GM04504 (cell line): ENCODE measurements around the gene RCBTB2.

Experiments used
- DNase-seq: peaks from one replicate; pipeline ENCODE4 v3.0.0-alpha.2; 2012; ENCODE audit warnings: low read depth

RCBTB2 gene

DNA sequence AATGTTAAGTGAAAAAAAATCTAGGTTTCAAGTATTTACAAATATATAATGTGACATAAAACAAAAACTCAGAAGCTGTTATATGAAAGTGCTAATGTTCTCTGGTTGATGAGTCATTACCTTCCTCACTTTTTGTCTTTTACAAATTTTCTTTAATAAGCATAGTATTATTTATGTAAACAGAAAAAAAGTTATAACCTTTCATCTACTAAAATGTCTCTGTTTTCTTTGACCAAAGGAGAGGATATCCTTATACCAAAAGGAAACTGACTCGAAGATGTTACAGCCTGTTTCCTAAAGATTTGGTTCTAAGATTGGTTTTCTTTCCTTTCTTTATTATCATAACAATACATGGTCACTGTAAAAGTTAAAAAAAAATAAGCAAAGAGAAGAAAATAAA, 38.0 kb downstream of the RCBTB2 start:
- DNase-seq, result no peak

DNA sequence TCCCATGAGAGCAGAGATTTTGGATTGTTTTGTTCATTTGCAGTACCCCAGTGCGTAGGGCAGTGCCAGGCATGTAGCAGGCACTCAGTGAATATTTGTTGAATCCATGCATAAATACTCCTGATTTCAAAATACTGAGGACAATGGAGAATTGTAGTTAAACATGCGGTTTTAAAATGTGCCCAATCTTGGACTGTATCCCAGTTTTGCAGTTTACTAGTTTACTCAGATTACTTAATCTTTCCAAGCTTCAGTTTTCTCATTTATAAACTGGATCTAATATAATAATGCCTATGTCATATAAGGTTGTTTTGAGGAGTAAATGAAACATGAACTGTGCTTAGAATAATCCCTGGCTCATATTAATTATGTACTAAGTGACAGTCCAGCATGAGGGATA, 39.0 kb downstream of the RCBTB2 start:
- no peak for DNase-seq

DNA sequence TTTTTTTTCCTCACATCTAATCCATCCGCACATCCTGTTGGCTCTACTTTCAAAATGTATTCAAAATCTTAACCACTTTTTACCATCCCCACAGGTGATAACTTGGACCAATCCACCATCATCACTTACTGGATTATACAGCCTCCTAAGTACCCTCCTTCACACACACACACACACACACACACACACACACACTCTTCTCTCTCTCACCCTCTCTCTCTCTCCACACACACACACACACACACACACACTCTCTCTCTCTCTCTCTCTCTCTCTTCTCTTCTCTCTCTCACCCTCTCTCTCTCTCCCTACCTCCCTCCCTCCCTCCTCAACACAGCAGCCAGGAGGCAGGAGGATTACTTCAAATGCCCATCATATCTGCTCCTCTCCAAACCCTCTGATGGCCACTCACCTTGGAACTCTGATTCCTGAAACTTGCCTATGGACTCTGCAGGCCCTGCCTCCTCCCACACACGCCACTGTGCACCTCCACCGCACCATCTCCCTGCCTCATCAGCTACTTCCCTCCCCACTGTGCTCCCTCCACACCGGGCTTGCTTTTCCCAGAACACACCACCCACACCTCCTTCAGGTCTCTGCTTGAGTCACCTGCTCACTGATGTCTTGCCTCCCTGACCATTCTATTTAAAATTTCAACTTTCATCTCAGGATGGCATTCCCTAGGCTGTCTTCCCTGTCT, 39.7 kb downstream of the RCBTB2 start:
- DNase-seq, result no peak

DNA sequence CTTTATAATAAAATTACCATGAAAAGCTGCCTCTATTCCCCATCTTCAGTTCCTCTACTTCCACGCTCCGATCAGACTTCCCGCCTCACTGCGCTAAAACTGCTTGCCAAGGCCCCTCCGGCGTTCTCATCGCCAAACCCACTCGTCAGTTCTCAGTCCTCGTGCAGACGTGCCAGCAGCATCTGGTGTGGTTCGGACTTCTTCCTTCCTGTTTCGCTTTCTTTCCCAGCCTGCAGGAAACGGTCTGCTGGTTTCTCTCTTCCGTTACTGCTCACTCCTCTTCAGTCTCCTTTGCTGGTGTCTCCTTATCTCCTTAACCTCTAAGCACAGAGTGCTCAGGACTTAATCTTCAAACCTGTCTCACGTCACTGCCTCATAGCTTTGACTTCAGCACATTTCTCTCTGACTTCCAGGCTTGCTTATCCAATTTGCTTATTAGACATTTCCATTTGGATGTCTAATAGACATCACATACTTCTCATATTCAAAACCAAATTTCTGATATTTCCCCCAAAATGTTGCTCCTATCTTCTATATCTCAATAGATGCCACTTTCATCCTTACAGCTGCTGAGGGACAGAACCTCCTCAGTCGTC, 40.3 kb downstream of the RCBTB2 start:
- DNase-seq, result peak; percentile 52

DNA sequence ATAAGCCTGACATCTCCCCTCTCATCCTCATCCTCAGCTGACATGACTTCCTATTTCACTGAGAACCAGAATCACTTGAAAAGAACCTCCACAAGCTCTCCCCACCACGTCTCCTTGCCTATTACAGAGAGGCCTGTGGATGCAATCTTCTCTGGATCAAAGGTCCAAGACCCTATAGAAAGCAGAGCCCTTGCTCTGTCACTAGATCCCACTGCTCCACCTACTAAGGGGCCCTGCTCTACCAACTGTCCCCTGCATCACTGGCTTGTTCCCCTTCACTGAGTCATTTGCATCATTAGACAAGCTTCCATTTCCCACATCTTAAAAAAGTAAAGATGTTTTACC, 40.8 kb downstream of the RCBTB2 start:
- no peak for DNase-seq

DNA sequence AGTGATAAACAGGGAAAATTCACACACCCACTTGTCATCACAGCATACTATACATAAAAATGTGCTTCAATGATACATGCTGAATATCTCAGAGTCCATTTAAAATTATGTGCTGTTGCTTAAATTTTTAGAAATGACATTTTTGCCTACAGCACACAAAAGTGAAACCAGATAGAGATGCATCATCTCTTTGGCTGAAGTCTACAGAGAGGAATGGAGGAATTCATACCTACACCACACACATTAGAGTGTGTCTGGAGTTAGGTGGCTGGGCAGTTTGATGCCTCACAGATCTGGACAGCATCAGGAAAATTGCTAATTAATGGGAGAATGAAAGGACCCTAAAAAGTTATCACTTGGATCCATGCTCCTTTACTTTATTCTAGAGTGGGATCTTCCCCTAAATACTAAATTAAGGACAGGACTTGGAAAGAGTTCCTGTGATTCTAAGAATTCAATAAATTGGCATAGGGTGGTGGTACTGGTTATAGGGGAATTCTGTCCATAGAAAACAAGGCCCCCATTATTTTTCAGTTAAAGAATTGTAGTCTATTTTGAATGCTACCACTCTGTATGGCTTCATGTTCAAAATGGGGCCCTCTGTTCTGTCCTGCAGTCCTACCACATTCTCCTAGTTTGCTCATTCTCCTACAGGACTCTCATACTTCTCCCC, 41.3 kb downstream of the RCBTB2 start:
- no peak for DNase-seq

DNA sequence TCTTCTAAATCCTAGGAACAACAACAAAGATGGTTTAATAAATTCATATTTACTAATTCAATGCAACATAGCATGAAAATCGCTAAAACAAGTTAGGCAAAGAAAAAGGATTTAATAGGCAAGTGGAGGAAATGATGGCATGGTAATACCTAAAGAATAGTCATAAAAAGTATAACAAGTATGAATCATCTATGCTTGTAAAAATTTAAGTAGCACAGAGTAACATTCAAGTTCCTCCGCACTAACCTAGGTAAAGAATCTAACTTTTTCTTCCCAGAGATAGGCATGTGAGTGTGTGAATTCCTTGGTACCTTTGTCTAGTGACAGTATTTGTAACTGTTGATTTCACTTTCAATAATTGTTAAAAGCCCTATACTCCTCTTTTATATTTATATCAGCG, 42.6 kb downstream of the RCBTB2 start:
- DNase-seq, result no peak

DNA sequence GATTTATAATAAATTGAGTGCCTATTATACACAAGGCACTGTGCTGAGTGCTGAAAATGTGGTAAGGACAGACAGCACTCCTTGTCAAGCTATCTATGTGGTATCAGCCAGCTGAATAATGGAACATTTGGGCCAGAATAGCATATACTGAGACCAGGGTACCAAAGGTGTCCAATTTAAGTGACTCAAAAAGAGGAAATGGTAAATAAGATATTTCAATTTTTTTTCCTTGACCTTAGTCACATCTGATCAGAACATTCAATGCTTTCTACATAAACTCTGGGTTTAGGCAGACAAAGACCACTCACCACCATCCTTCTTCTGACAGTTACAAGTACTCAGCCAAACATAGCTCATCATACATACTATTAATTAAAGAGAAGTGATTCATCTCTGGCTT, 43.2 kb downstream of the RCBTB2 start:
- DNase-seq, result no peak

DNA sequence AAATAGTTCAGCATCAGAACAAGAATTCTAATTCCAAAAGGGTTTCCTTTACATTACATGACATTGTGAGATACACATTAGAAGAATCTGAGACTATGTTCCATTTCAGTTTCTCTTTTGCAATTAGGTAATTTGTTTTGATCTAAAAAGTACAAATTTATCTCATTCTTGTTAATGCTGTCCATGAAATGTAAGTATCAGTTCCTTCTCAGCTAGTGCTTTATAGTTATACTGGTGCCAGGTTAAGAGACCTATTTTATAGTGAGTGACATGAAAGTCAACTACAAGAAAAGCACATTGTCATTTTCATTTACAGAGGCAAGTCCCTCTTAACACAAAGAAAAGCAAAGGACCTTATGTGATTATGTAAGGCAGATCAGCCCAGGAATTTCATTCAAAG, 43.9 kb downstream of the RCBTB2 start:
- no peak for DNase-seq

DNA sequence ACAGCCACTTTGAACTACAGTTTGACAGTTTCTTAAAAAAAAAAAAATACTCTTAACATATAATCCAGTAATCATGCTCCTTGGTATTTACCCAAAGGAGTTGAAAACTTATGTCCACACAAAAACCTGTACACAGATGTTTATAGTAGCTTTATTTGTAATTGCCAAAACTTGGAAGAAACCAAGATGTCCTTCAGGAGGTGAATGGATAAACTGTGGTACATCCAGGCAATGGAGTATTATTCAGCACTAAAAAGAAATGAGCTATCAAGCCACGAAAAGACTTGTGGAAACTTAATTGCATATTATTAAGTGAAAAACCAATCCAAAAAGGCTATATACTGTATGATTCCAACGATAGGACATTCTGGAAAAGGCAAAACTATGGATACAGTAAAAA, 44.9 kb downstream of the RCBTB2 start:
- no peak for DNase-seq

DNA sequence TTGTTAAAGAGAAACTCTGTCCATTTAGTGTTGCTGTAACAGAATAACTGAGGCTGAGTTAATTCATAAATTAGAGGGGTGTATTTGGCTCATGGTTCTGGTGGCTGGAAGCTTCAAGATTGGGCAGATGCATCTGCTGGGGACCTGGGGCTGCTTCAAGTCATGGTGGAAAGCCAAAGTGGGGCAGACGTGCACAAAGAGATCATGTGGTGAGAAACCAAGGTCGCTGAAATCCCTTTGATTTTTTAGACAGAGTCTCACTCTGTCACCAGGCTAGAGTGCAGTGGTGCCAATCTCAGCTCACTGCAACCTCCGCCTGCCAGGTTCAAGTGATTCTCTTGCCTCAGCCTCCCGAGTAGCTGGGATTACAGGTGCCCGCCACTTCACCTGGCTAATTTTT, 46.0 kb downstream of the RCBTB2 start:
- DNase-seq, result no peak

DNA sequence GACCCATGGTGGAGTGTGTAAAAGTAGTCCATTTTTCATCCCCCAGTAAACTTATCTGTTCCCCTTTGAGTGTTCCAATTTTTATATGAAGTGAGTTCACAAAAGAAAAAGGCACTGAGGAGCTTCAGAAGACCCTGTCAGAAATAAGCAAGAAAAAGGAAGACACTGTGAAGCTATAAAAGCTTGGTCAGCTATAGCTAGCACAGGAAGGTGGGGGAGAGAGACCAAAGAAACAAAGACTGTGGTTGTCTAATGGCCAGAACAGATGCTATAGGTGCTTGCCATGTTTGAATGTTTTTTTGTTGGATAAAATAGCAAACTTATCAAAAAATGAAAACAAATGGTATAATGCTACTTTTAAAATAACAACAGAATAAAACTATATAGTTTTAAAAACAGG, 46.5 kb downstream of the RCBTB2 start:
- DNase-seq, result no peak

DNA sequence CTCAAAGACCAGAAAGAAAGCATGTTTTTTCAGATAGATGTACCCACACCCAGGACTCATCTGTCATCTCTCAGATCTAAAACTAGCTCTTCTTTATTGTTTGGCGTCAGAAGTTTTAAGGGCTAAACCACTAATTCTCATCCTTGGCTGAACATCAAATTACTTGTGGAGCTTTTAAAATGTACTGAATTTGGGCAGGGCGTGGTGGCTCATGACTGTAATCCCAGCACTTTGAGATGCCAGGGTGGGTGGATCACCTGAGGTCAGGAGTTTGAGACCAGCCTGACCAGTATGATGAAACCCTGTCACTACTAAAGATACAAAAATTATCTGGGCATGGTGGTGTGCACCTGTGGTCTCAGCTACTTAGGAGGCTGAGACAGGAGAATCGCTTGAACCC, 47.4 kb downstream of the RCBTB2 start:
- no peak for DNase-seq

DNA sequence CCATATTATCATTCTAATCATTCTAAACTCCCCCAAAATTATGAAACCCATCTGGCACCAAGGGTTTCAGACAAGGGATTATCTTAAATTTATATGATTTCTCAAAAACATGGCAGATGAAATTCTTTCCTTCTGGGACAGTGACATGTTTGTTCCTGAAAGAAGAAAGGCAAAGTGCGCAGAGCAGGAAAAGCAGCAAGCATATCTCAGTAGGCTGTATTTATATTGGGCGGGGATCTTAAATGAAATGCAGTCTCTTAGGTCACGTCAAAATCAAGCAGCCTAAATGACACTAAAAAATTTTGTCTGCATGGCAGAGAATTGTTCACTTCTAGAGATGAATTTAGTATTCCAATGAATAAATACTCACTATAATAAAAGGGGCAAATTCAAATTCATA, 49.3 kb downstream of the RCBTB2 start:
- no peak for DNase-seq

DNA sequence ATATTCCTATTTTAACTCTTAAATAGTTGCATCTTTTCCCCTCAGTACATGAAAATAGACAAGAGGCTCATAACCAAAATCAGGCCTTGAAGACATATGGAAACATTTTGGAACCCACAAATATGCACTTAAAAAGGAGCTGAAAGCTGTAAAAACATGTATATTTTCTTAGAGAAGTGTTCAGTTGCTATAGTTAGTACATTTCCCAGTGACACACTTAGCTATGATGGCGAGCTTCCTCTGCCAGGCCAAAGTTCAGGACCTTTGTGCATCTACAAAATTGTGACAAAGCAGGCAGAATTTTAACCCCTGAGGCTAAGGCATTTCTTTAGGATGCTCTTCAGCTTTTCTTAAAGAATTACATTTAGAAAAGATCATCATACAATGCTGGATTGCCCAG, 54.5 kb downstream of the RCBTB2 start:
- no peak for DNase-seq

DNA sequence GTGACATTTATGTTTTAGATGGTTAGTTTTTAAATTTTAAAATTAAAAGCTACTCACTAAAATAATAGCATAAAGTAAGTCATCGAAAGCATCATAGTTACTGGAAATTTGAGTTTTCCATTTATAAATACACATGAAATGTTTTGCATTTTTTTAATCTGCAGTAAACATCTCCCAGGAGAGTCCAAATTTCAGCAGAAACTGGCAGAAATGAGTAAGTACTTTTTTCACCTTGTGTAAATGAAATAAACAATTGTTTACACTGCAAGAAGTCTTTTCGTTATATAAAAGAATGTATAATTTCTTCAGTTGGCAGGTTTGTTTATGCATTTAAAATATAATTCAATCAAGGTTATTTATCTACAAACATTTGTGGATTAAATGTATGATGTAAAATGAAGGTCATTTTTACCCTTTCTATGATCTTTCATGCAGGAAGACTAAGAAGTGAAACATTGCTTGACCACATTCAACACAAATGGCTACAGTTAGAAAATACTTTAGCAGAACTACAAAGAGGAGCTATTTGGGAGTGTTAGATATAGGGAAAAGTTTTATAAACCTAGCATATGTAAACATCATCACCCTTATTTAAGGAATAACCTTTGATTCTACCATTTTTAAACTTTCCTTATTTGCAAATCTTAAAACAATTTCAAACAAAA, 55.6 kb downstream of the RCBTB2 start:
- no peak for DNase-seq

DNA sequence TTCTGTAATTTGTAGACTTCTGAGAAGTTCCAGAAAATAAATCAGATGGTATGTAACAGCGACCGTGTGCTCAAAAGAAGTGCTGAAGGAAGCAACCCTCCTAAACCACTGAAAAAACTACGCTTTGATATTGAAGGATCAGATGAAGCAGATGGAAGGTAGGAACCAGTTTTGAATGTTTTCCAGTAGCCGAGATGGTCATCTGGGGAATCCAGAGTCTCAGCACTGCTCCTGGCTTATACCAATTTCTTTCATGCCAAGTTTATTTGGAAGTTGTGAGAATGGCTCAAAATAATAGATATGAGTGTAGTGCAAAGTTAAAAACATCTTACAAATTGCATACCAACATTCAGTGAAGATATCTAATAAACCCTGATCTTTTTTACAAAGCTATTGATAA, 56.2 kb downstream of the RCBTB2 start:
- DNase-seq, result no peak

DNA sequence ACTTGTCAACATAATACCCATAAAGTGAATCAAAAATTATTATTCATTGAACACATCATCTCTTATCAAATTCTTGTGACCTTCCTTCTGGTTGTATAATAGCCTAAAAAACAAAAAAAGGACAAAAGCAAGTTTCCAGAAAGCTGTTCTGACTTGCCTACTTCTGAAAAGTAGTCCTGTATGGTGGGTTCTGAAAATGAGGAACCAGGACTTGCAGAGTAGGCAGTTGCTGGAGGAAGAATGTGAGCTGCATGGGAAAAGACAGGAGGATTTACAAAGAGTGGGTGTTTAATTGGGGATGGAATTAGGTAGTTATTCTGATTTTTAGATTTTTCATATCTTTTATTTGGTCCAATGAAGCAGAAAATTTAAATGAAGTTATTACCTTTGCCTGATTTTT, 56.7 kb downstream of the RCBTB2 start:
- no peak for DNase-seq

DNA sequence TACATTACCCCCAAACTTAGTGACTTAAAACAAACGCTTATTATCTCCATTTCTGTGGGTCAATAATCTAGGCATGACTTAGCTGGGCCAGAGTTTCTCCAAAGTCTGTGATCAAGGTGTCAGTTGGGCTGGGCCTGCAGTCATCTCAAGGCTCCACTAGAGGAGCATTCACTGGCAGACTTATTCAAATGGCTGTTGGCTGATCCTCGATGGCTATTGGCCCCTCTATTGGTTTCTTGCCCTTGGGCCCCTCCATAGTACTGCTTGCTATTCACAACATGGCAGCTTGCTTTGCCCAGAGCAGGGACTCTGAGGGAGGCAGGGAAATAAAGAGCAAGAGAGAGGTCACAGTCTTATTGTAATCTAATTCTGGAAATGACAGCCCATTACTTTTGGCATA, 57.6 kb downstream of the RCBTB2 start:
- DNase-seq, result no peak

DNA sequence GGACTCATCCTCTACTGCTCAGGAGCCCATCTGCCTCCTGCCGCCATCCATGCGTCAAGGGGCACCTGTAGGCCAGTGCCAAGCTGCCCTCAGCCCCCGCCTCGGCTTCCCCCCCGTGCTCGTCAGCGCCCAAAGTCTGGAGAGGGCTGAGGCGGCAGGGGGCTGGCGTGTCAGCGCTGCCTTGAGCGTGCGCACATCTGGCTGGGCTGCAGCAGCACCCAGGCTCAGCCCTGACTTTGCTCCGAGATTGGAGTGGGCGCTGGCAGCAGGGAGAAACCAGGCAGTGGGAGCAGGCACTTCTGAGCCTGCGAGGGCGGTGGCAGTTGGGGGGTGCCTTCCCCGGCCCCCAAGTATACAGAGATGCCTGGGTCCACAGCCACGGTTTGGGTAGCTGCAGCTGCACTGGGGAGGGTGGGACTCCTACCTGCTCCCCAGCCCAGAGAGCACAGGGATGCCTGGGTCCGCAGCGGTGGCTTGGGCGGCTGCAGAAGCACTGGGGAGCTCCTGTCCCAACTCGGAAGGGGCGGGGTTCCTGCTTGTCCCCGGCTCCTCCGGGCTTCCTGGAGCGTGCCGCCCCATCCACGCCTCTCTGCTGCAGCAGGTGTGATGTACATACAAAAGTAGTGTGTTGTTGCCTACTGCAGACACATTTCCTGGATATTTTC, 75.2 kb downstream of the RCBTB2 start:
- no peak for DNase-seq

DNA sequence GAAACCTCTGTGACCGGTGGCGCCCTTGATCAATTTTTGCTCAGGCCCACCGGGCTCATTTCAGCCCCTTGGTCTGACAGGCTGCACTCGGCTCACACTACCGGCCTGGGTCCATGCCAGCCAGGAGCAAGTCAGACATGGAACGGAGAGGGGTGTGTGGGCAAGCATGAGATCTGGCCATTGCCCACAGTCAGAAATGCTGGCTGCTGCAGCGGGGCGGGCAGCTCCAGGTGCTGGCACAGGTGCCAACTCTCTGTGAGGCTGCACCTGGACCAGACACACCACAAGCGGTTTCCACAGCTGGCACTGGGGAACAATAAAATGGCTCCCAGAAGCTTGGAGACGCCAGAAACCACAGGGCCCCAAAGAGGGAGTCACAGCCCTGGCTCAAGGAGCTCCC, 76.3 kb downstream of the RCBTB2 start:
- DNase-seq, result no peak

DNA sequence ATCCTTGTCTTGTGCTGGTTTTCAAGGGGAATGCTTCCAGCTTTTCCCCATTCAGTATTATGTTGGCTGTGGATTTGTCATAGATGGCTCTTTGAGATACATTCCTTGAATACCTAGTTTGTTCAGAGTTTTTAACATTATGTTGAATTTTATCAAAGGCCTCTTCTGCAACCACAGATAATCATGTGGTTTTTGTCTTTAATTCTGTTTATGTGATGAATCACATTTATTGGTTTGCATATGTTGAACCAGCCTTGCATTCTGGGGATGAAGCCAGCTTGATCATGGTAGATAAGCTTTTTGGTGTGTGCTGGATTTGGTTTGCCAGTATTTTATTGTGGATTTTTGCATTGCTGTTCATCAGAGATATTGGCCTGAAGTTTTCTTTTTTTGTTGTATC, 81.7 kb downstream of the RCBTB2 start:
- DNase-seq, result peak; percentile 48

DNA sequence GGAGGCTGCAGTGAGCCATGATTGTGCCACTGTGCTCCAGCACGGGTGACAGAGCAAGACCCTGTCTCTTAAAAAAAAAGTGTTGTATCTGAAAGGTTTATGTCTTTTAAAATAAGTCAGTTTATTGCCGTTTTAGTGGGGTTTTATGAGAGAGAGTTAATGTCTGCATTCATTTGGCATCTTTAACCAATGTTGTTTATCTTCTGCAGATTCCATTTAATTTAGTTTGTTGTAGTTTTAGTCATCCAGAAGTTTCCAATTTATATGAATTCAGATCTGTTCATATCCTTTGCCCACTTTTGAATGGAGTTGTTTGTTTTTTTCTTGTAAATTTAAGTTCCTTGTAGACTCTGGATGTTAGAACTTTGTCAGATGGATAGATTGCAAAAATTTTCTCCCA, 83.2 kb downstream of the RCBTB2 start:
- DNase-seq, result peak; percentile 24
